Stimulated activated CD4-positive, alpha-beta T cell treated with anti-CD3 and anti-CD28 coated beads, Interleukin-15, amount 100 ng/mL, for 1 hour (primary cell): ENCODE results near the gene NIPAL4.

ENCODE experiments used
- DNase-seq, 2 donors: peaks; one replicate each; pipeline ENCODE4 v3.0.0-alpha.2; 2020; ENCODE audit warnings: low read depth in 1 of 2, low spot score in 1 of 2

The NIPAL4 gene

GRCh38 chr5:157514974-157515373 lies 55.0 kb downstream of the NIPAL4 start:
- DNase-seq: no peak

- no peak for DNase-seq
Measured at GRCh38 chr5:157516006-157516405, 56.0 kb downstream of the NIPAL4 start.

GRCh38 chr5:157516626-157517325 lies 56.8 kb downstream of the NIPAL4 start:
- DNase-seq: no peak

- DNase-seq: no peak
Measured at GRCh38 chr5:157518963-157519362, 59.0 kb downstream of the NIPAL4 start.

GRCh38 chr5:157519579-157520253 lies 59.7 kb downstream of the NIPAL4 start:
- no peak for DNase-seq

- no peak for DNase-seq
Measured at GRCh38 chr5:157520911-157521703, 61.1 kb downstream of the NIPAL4 start.

- DNase-seq: no peak
Measured at GRCh38 chr5:157521704-157522029, 61.7 kb downstream of the NIPAL4 start.

GRCh38 chr5:157523976-157524375 lies 64.0 kb downstream of the NIPAL4 start:
- no peak for DNase-seq
